CD14-positive monocyte (primary cell): ENCODE data around the gene EZH2. TPM values are rescaled to one million over a fixed set of nuclear protein-coding genes. Genes with fewer than 3 reads are reported as not detected.

ENCODE experiments used
- DNase-seq, 3 donors: peaks; one replicate each; pipeline ENCODE4 v3.0.0-alpha.2; 2011 to 2022
- H2AFZ ChIP-seq: 2 replicates; pipeline ENCODE4 v1.6.0; 2012; ENCODE audit warnings: mild to moderate bottlenecking, low read depth, low read length, inconsistent platforms; ENCODE audit not compliant: insufficient read depth, poor library complexity, severe bottlenecking
- H3K27ac ChIP-seq, 2 donors: 1 replicate in 1 of 2; 2 replicates in 1 of 2; pipeline ENCODE4 v1.5.1; 2012 to 2013; ENCODE audit warnings: low read length in 2 of 2, control low read depth in 1 of 2, inconsistent platforms in 1 of 2, low read depth in 1 of 2, mild to moderate bottlenecking in 1 of 2
- H3K27me3 ChIP-seq, 2 donors: one replicate each; pipeline versions ENCODE4 v1.6.0 to v1.6.1; 2011 to 2013; ENCODE audit warnings: low read length in 2 of 2; ENCODE audit not compliant: control insufficient read depth in 2 of 2, insufficient read depth in 2 of 2
- H3K36me3 ChIP-seq, 2 donors: replicated peaks in 1 of 2; 1 replicate in 1 of 2; 2 replicates in 1 of 2; pipeline versions ENCODE4 v1.5.1 to v1.6.1; 2012 to 2013; ENCODE audit warnings: low read length in 2 of 2, control low read depth in 1 of 2, inconsistent platforms in 1 of 2, mild to moderate bottlenecking in 1 of 2; ENCODE audit not compliant: insufficient read depth in 2 of 2, control insufficient read depth in 1 of 2
- H3K4me1 ChIP-seq, 2 donors: 1 replicate in 1 of 2; 2 replicates in 1 of 2; pipeline versions ENCODE4 v1.5.1 to v1.6.1; 2012 to 2013; ENCODE audit warnings: low read length in 2 of 2, control low read depth in 1 of 2, inconsistent platforms in 1 of 2, mild to moderate bottlenecking in 1 of 2, moderate library complexity in 1 of 2; ENCODE audit not compliant: insufficient read depth in 2 of 2, control insufficient read depth in 1 of 2
- H3K4me2 ChIP-seq: replicated peaks from 2 replicates; pipeline ENCODE3; 2012; ENCODE audit warnings: low read length, moderate library complexity, mild to moderate bottlenecking; ENCODE audit not compliant: poor library complexity, severe bottlenecking; ENCODE audit errors: extremely low read depth
- H3K4me3 ChIP-seq, 3 experiments: fragments of 200-600 bp in 1 of 3; sonication (generic) in 1 of 3; replicated peaks in 1 of 3; 1 replicate in 2 of 3; 2 replicates in 1 of 3; pipeline ENCODE4 v1.5.1; 2011 to 2013; ENCODE audit warnings: low read length in 3 of 3, mild to moderate bottlenecking in 3 of 3, control low read depth in 2 of 3, low read depth in 2 of 3, inconsistent platforms in 1 of 3, moderate library complexity in 1 of 3
- H3K79me2 ChIP-seq: 2 replicates; pipeline ENCODE4 v1.6.0; 2012; ENCODE audit warnings: mild to moderate bottlenecking, control low read depth, inconsistent platforms, low read length, moderate library complexity; ENCODE audit not compliant: insufficient read depth
- H3K9ac ChIP-seq: 2 replicates; pipeline ENCODE4 v1.6.0; 2017; ENCODE audit warnings: low read length, mild to moderate bottlenecking; ENCODE audit not compliant: insufficient read depth, poor library complexity, severe bottlenecking
- H3K9me3 ChIP-seq, 2 donors: replicated peaks in 1 of 2; 1 replicate in 1 of 2; 2 replicates in 1 of 2; pipeline versions ENCODE4 v1.5.1 to v1.6.1; 2012 to 2013; ENCODE audit warnings: low read length in 2 of 2, control low read depth in 1 of 2; ENCODE audit not compliant: control insufficient read depth in 1 of 2, insufficient read depth in 1 of 2
- H4K20me1 ChIP-seq: 2 replicates; pipeline ENCODE4 v1.6.0; 2012; ENCODE audit warnings: mild to moderate bottlenecking, low read length, control low read depth, moderate library complexity; ENCODE audit not compliant: insufficient read depth
- H3K27ac Mint-ChIP-seq, 7 donors: one replicate each; pipeline ENCODE4 v1.8.0; 2020; ENCODE audit warnings: mild to moderate bottlenecking in 7 of 7, mixed read lengths in 7 of 7, moderate library complexity in 6 of 7, inconsistent platforms in 2 of 7
- H3K27me3 Mint-ChIP-seq, 3 donors: one replicate each; pipeline ENCODE4 v1.8.0; 2021 to 2022; ENCODE audit warnings: low read depth in 3 of 3, mild to moderate bottlenecking in 3 of 3, mixed read lengths in 3 of 3, moderate library complexity in 3 of 3, inconsistent platforms in 1 of 3
- H3K36me3 Mint-ChIP-seq, 2 donors: one replicate each; pipeline ENCODE4 v1.8.0; 2020; ENCODE audit warnings: mixed read lengths in 2 of 2, inconsistent platforms in 1 of 2, mild to moderate bottlenecking in 1 of 2
- H3K4me1 Mint-ChIP-seq: one replicate; pipeline ENCODE4 v1.8.0; 2020; ENCODE audit warnings: mild to moderate bottlenecking, mixed read lengths
- H3K4me3 Mint-ChIP-seq, 2 donors: one replicate each; pipeline ENCODE4 v1.8.0; 2020; ENCODE audit warnings: mild to moderate bottlenecking in 2 of 2, mixed read lengths in 2 of 2, moderate library complexity in 1 of 2
- H3K9me3 Mint-ChIP-seq, 7 donors: one replicate each; pipeline ENCODE4 v1.8.0; 2020 to 2022; ENCODE audit warnings: mixed read lengths in 7 of 7, mild to moderate bottlenecking in 6 of 7, moderate library complexity in 6 of 7, inconsistent platforms in 2 of 7
- WGBS: methylation state at CpG from one replicate; pipeline ENCODE4 v1.1.5; 2013; ENCODE audit warnings: missing lambda C conversion rate; ENCODE audit not compliant: insufficient coverage; 5-methylcytosine and 5-hydroxymethylcytosine counted together
- intact Hi-C, 2 donors: fragments of 100-400 bp; cut with micrococcal nuclease; formaldehyde crosslinking; loops; one replicate each; pipeline versions ENCODE4 v1.15.0 to v1.15.1; 2023
- polyA plus RNA-seq, 3 donors: library from polyadenylated mRNA; depleted of rRNA in 1 of 3; unstranded in 2 of 3; stranded (reverse) in 1 of 3; fragments of 300-500 nt in 2 of 3; fragments of >200 nt in 1 of 3; fragmentation: Illumina TruSeq in 2 of 3; gene quantifications; 1 replicate in 2 of 3; 2 replicates in 1 of 3; pipeline ENCODE4 v1.2.3, GENCODE V29; 2012 to 2021
- small RNA-seq: library from RNA; depleted of rRNA; stranded (forward); fragments of <200 nt; gene quantifications from one replicate; pipeline ENCODE3, GENCODE V24; 2012; ENCODE audit warnings: low read depth; ENCODE audit not compliant: insufficient read length
- TF ChIP-seq, protein P1 (sequence below): fragments of 200-600 bp; IDR thresholded peaks from one replicate; pipeline ENCODE4 v1.8.0; 2022; ENCODE audit warnings: antibody characterized with exemption, mild to moderate bottlenecking

Gene EZH2
- polyA plus RNA-seq, 3 donors: 1.3 to 6.1 (median 1.6) TPM

GRCh38 chr7:148763622-148764021, 120.5 kb downstream of the EZH2 start:
- DNase-seq: no peak
- Mint-ChIP-seq H3K4me3 (no peak overlapping the region), H3K4me1 (no peaks in the 10 kb centered on the region), H3K9me3 (no peaks in the 10 kb centered on the region), H3K36me3 (peaks cover 65 to 77% of the 10 kb centered on the region in 2 donors), H3K27ac (no peak overlapping the region), H3K27me3 (no peaks in the 10 kb centered on the region)
- Histone ChIP-seq H4K20me1 (no peaks in the 10 kb centered on the region), H3K27ac (no peak overlapping the region), H3K27me3 (no peaks in the 10 kb centered on the region), H3K79me2 (no peaks in the 10 kb centered on the region), H3K36me3 (peaks cover 63 to 99% of the 10 kb centered on the region in 2 donors), H3K9ac (no peak overlapping the region), H3K4me2 (no peak overlapping the region), H3K4me3 (no peak overlapping the region), H2AFZ (no peak overlapping the region), H3K4me1 (no peaks in the 10 kb centered on the region), H3K9me3 (no peaks in the 10 kb centered on the region)
- intact Hi-C loops: no loop called here
- TF ChIP-seq, protein P1, sequence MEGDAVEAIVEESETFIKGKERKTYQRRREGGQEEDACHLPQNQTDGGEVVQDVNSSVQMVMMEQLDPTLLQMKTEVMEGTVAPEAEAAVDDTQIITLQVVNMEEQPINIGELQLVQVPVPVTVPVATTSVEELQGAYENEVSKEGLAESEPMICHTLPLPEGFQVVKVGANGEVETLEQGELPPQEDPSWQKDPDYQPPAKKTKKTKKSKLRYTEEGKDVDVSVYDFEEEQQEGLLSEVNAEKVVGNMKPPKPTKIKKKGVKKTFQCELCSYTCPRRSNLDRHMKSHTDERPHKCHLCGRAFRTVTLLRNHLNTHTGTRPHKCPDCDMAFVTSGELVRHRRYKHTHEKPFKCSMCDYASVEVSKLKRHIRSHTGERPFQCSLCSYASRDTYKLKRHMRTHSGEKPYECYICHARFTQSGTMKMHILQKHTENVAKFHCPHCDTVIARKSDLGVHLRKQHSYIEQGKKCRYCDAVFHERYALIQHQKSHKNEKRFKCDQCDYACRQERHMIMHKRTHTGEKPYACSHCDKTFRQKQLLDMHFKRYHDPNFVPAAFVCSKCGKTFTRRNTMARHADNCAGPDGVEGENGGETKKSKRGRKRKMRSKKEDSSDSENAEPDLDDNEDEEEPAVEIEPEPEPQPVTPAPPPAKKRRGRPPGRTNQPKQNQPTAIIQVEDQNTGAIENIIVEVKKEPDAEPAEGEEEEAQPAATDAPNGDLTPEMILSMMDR: no peak

GRCh38 chr7:148761499-148762278, 122.4 kb downstream of the EZH2 start:
- intact Hi-C loops: no loop called here
- no peaks in the 10 kb centered on the region for H3K27me3 ChIP-seq
- no peak overlapping the region for H3K9ac ChIP-seq
- peaks cover 65 to 99% of the 10 kb centered on the region in 2 donors for H3K36me3 ChIP-seq
- H3K4me1 ChIP-seq: no peaks in the 10 kb centered on the region
- 97% methylated on average over 10 of the region's 12 CpGs for WGBS
- no peaks in the 10 kb centered on the region for H3K4me1 Mint-ChIP-seq
- no peak overlapping the region for H3K27ac ChIP-seq
- H3K27me3 Mint-ChIP-seq: no peaks in the 10 kb centered on the region
- no peak overlapping the region for H3K4me3 Mint-ChIP-seq
- H3K4me3 ChIP-seq: no peak overlapping the region
- no peaks in the 10 kb centered on the region for H4K20me1 ChIP-seq
- H2AFZ ChIP-seq: no peak overlapping the region
- no peaks in the 10 kb centered on the region for H3K9me3 ChIP-seq
- H3K36me3 Mint-ChIP-seq: peaks cover 64 to 73% of the 10 kb centered on the region in 2 donors
- H3K79me2 ChIP-seq: no peaks in the 10 kb centered on the region
- DNase-seq: no peak
- TF ChIP-seq, protein P1: no peak
- H3K9me3 Mint-ChIP-seq: no peaks in the 10 kb centered on the region
- H3K4me2 ChIP-seq: no peak overlapping the region
- no peak overlapping the region for H3K27ac Mint-ChIP-seq

Small RNAs within 50 kb of the gene (small RNA-seq; reads per million reads assigned to genes)
- gene RF00017: not detected
- not detected for gene RN7SL569P
- gene RNU7-20P: not detected

Other genes starting within 250 kb of the EZH2 start
- gene CUL1, start 185.4 kb downstream of the EZH2 start, polyA plus RNA-seq: 10 to 100 TPM; 22.8 to 32.6 (median 23.9) TPM
- 10 to 100 TPM; 36.5 to 51.2 (median 37.0) TPM for gene PDIA4, start 144.2 kb upstream of the EZH2 start, polyA plus RNA-seq
- 1 to 10 TPM in 2 of 3 donors, under 1 TPM in 1; 0.84 to 2.6 (median 1.2) TPM for gene ZNF786, start 206.4 kb upstream of the EZH2 start, polyA plus RNA-seq
- gene ZNF425, start 242.0 kb upstream of the EZH2 start, polyA plus RNA-seq: under 1 TPM in 2 of 3 donors, not detected in 1; 0.15 to 0.17 TPM